OCI-M2 (cell line): ENCODE data around the gene ABHD14A.
"Not testable (repeated sequence)": the region's sequence is repeated elsewhere in the genome, so short reads cannot be mapped to it uniquely, and the experiment has no call there.

Experiments used
- DNase-seq: peaks from one replicate; lab custom pipeline; 2025; ENCODE audit not compliant: unreplicated experiment; lab: John Stamatoyannopoulos, UW

Gene ABHD14A

DNA sequence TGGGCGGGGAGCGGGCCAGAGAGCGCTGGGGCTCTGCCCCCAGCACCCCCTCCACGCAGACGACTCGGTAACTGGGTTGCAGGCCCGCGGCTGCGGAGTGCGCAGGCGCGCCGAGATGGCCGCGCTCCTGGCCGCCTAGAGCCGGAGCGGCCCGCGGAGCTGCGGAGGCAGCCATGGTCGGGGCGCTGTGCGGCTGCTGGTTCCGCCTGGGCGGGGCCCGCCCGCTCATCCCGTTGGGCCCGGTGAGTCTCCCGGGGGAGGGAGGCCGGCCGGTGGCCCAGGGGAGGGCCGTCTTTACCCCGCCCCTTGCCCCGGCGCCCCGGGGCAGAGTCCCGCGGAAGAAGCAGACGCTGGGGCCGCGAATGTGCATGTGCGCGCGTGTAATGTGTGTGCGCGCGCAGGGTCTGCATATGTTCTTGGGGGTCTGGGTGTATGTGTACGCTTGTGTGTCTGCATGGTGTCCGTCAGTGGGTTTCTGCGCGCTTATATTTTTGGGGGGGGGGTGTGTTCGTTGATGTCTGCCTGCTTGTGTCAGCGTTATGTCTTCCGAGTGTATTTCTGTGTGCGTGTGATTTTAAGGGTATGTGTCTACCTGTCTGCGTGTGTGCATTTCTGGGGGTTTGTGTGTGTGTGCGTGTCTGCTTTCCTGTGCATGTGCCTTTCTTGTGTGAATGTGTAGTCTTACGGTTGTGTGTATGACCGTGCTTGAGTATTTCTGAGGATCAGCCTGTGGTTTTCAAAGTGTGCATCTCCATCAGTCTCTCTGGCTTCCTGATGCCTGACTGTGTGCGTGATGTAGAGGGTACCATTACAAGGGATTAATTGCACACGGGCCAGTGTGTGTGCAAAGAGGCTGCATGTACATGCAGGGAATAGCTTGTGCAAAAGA, at the start of gene ABHD14A:
ABHD14A (plus strand) TSS at position 102 of the 889 bp plus-strand sequence; CDS start at position 174, 72 bp downstream.
- no peak for DNase-seq

DNA sequence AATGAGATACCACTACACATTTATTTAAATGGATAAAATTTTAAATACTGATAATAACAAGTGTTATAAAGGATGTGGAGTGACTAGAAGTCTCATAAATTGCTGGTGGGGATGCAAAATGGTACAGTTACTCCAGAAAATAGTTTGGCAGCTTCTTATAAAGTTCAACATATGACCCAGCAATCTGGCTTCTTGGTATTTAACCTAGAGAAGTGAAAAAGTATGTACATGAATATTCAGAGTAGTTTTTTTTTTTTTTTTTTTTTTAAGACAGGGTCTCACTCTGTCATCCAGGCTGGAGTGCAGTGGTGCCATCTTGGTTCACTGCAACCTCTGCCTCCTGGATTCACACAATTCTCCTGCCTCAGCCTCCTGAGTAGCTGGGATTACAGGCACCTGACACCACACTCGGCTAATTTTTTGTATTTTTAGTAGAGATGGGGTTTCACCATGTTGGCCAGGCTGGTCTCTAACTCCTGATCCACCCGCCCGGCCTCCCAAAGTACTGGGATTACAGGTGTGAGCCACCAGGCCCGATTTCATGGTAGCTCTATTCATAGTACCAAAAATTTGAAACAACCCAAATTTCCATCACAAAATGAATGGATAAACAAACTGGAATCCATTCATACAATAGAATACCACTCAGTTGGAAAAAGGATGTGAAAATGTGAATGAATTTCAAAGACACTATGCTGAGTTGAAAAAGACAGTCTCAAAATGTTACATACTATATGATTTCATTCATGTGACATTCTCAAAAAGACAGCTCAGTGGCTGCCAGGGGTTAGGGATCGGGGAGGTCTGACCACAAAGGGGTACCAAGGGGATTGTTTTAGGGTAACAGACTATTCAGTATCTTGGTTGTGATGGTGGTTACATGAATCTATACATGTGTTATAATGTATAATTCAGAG, 47.5 kb upstream of the ABHD14A start:
- no peak for DNase-seq

GRCh38 chr3:51928438-51928837, 46.4 kb upstream of the ABHD14A start:
- DNase-seq = no peak

DNA sequence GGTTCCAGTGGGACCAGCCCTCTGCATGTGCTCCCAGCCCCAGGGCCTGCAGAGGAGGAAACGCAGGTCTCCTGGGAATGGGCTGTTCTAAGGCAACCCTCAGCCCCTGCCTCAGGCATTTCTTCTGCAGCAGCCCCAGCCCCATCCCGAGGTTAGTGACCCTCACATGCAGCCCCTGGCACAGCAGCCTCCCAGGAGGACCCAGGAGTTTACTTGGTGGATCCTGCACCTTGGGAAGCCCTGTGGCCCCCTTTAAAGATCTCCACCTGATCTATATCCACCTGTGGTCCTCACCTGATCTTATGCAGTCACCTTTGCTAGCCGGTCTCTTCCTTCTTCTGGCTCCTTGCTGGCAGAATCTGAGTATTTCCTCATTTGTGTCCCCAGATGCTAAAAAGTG, 45.9 kb upstream of the ABHD14A start:
- not testable (repeated sequence) for DNase-seq

DNA sequence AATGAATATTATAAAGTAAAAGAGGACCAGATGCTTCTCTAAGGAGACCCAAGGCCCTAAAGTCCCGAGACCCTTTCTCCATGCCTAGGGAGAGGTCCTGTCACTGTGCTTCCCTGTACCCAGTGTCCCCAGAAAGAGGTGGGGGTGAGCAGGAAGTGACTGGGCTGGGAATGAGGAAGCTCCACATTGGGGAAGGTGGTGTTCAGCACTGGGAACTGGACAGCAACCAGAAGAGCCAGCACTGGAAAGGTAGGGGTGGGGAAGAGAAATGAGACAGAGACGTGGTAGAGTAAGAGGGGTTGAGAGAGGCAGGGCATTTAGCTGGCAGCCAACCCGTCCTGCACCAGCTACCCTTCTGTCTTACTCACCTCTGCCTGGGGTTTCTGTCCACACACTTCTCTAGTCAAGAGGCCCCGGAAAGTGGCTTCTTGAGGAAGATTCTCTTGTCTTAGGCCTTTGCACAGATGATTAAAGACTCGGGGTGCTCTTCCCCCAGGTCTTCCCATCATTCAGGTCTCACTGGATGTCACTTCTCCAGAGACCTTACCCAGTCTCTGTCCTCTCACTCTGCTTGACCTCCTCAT, 45.4 kb upstream of the ABHD14A start:
- DNase-seq = no peak

DNA sequence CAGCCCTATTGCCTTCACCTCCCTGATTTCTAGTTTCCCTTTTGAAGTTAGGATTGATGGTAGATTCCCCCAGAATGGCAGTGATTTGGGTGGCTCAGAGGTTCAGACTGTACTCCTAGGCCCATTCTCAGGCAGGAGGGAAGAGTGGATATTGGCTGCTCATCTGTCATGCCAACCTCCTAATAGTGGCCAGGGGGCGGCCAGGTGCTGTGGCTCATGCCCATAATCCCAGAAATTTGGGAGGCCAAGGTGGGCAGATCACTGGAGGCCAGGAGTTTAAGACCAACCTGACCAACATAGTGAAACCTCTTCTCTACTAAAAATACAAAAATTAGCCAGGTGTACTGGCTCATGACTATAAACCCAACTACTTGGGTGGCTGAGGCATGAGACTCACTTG, 44.4 kb upstream of the ABHD14A start:
- no peak for DNase-seq

DNA sequence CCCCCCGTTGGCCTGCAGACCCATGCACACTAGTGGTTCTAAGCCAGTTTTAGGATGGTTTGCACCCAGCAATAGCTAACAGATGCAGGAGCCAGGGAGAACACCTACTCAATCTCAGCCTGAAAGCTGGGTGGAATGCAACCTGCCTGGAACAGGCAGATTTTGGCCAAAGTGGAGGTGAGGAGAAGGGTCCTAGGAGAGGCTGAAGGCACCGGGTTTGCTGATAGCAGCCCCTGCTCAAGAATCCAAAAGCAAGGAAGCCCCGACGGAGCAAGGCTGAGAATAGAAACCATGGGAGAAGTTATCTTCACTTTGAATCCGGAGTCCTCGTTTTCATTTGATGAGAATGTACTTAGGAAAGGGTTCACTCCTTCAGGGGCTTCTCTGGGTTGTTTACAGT, 43.1 kb upstream of the ABHD14A start:
- no peak for DNase-seq

GRCh38 chr3:51932471-51933370, 42.1 kb upstream of the ABHD14A start:
- DNase-seq = no peak

DNA sequence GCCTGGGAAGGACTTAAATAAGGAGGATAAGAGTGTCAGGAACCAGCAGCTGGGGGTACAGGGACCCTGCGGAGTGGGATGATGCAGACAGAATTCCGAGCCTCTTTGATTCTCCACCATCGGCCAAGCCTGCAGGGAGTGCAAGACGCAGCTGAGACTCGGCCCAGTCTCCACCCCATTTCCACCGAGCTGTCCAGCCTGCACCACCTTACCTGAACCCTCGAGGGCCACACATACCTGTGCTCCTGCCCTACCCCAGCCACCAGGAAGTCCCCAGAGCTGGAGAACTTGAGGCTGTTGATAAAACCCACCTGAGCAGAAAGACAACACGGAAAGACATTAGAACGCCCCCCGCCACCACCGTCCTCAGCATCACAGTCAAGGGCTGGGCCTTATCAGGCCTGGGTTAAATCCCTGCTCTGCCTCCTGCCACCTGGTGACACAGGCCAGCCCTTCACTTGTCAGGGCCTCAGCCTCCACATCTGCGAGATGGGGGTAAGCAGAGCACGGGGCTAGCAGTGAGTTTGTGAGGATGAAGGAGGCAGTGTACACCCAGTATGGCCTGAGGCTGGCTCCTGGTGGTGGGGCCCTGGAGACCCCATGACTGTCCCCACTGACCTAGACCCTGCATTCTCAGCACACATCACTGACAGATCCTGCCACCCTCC, 41.3 kb upstream of the ABHD14A start:
- DNase-seq = no peak

GRCh38 chr3:51934139-51934850, 40.6 kb upstream of the ABHD14A start:
- no peak for DNase-seq

- DNase-seq = no peak
Measured at GRCh38 chr3:51934991-51935885, 39.6 kb upstream of the ABHD14A start.

DNA sequence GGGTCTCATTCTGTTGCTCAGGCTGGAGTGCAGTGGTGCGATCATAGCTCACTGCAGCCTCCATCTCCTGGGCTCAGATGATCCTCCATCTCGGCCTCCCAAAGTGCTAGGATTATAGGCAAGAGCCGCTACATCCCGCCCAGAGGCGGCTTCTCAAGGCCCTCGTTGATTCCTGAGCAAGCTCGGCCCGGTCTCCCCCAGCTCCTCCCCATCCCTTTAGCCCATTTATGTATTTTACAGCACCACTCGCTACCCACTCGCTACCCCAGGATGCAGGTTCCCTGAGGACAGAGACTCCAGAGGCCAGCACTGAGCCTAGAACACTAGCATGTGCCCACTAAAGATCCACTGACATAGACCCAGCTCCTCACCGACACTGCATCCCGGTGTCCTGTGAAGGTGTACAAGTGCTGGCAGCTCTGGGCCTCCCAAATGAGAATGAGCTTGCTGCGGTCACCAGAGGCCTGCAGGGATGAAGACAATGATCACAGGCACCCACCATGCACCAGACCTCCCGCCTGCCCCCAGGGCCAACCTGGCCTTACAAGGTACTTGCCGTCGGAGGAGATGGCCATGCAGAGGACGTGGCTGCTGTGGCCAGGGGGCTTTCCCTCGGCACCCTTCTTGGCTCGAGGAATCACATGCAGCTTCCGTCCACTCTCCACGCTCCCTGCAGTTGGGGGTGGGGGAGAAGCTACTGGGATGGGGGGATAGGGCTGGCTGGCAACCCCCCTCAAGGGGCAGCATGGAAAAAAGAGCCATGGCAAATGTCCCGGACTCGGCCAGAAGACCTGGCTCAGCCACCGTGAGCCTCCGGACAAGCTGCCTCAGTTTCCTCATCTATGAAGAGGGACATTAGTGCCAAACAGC, 38.7 kb upstream of the ABHD14A start:
- no peak for DNase-seq

DNA sequence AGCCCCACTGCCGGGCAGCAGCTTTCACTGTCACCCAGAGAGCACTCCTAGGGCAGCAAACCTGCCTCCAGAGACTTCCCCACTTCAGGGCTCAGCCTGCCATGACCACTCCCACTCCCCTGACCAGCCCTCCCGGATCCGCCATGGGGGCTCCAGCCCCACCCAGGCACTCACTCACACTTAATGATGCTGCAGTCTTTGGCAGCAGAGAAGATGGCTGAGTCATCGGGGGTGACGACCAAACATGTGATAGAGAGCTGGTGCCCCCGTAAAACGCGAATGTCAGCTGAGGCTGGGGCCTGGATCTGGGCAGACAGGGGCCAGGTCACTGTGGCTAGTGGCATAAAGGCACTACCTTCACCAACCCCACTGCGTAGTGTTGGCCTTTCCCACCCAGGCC, 37.9 kb upstream of the ABHD14A start:
- no peak for DNase-seq

DNA sequence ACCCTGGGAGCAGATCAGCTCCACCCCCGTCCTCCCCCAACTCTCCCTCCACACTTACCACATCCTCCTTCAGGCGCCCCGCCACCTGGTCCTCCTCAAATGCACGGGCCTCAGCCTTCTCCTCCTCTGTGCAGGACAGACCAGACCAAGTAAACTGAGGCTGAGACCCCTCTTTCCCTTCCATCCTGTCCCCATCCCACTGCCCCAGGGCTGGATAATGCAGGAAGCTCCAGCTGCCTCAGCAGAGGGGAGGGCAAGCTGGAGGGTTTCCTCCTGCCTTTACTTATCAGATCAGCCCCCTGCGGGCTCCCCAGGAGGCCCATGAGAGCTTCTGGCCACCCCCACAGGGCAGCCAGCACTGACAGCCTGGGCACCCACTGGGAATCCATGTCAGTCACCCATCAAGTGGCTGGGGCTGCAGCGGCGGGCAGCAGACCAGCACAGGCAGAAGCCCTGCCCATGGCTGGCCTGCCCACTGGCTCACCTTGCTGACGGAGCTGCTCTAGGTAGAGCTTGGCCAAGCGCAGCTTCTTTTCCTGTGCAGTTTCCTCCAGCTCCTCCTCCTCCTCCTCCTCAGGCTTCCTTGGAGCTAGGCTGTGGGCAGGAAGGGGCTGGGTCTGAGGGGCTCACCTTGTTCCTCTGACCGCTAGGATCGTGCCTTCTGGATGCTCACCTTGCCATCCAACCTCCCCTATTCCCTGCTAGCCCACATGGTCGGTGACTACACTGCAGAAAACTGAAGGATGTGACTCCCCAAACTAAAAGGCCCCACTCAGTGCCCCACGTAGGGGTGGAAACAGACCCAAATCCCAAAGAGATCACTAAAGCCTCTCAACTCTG, 37.0 kb upstream of the ABHD14A start:
- no peak for DNase-seq

- no peak for DNase-seq
Measured at GRCh38 chr3:51938780-51939425, 36.0 kb upstream of the ABHD14A start.
